HG03439 (cell line): ENCODE measurements around the gene COL27A1.

ENCODE experiments used
- ATAC-seq: cut with Tn5 transposase; IDR thresholded peaks from one replicate; pipeline ENCODE4 v1.9.1; 2021; ENCODE audit warnings: mild to moderate bottlenecking, moderate library complexity; ENCODE audit not compliant: unreplicated experiment

Gene COL27A1

DNA sequence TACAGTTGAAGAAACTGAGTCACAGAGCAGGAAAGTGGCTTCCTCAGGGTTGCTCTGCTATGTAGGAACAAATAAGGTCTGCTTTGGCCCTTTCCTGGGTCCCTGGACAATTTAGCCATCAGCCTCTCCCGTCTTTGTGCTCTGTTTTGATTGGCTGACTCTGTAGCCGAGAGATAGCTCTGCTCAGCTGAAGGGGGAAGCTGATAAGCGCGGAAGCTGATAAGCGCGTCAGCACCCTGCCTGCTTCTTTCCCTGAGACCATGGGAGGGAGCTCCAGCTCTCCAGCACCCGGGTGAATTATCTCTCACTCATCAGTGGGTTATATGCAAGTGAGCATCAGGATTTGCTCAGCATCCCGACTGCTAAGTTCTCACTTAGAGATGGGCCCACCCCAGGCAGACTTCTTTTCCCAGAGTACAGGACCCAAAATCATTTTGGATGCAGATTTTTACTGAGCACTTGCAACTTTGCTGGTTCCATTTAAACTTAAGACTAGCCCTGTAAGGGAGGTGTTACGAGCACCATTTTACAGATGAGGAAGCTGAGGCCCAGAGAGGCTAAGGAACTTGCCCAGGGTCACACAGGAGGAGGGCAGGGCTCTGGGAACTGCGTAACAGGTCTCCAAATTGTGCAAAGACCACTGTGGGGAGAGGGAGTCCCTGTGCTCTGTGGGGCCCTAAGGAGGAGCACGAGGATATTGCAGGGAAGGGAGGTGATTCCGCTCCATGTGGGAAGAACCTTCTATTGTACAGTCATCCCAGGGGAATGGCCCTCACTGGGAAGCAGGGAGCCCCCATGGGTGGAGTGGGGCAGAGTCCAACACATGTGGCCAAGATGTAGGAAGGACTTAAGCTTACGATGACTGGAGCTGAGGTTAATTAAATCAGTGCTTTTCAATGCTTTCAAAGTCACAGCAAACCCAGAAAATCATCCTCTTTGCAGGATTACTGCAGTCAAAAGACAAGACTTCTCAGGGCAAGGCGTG is 83.8 kb downstream of the COL27A1 start:
- no peak for ATAC-seq

- no peak for ATAC-seq
These were observed 84.9 kb downstream of the COL27A1 start for GRCh38 chr9:114240216-114240615.

GRCh38 chr9:114240647-114241558 is 85.6 kb downstream of the COL27A1 start:
- ATAC-seq = no peak

- no peak for ATAC-seq
These were observed 87.5 kb downstream of the COL27A1 start for GRCh38 chr9:114242837-114243236.

- no peak for ATAC-seq
These were observed 87.9 kb downstream of the COL27A1 start for GRCh38 chr9:114243240-114243639.

- no peak for ATAC-seq
These were observed 89.2 kb downstream of the COL27A1 start for GRCh38 chr9:114244570-114244969.

DNA sequence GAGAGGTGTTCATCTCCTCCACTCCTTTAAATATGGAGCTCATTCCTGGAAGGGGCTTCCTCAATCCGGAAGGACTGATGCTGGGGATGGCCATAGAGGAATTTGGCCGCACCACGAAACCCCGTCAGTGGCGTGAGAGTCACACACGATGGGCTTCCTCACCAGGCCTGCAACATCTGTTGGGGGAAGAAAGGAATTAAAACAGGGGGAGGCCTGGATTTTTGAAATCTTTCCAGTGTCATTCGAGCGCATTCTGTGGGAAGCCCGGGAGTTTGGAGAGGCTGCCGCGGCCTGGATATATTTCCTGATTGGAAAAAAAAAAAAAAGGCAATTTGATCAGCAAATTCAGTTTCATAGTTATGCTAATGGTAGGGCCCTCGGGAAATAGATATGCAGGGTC is 91.2 kb downstream of the COL27A1 start:
- ATAC-seq = no peak

- ATAC-seq = no peak
These were observed 91.7 kb downstream of the COL27A1 start for GRCh38 chr9:114247077-114247476.

DNA sequence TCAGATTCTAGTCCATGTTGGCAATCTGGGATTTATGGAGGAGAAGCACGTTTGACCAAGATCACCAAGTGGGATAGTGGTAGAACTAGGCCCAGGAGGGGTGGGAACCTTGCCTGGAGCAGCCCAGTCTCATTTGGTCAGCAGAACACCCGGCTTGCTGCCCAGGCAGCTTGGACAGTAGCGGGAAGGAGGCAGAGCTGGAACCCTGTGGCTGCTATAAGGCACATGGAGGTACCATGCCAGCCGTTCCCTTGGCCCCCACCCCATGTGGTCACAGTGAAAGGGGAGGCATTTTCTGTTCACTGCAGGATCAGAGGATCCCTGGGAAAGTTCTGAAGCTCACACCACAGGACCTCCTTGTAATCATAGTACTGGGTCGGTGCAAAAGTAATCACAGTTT is 92.2 kb downstream of the COL27A1 start:
- ATAC-seq = no peak

GRCh38 chr9:114248299-114248707 is 93.0 kb downstream of the COL27A1 start:
- no peak for ATAC-seq

DNA sequence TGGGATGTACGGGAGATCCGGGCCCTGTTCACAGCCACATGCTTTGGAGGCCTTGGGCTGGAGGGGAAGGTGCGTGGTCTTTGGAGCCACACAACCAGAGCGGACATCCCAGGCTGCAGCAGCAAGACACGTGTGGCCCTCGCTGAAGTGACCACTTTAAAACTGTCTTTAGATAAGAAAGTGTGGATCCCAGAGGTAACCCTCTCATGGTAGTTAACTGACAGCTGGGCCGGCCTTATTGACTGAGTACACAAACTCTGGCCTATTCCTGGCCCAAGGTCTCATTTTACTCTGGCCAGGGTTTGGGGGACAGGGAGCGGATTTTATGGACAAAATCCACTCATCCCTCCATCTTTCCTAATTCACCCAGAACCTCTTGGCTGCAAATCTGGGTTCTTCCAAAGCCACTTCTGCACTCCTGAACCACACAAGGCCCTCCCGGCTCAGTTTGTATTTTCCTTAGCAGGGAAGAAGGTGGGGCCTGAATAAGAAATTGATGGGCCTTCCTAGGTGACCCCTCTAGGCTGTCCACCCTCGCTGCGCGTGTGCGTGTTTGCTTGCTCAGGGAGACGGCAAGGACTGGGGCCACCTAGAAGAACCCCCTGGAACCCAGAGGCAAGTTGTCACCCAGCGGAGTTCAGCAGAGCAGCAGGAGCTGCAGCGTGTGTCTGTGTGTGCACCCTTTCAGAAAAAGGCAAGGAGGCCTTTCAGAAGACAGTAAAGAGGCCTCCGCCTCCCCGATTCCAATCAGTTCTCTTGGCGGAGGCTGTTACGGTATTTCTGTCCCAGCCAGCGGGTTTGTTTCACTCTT is 94.3 kb downstream of the COL27A1 start:
- no peak for ATAC-seq

GRCh38 chr9:114250235-114250568 is 94.9 kb downstream of the COL27A1 start:
- no peak for ATAC-seq

- no peak for ATAC-seq
These were observed 95.3 kb downstream of the COL27A1 start for GRCh38 chr9:114250648-114251047.

DNA sequence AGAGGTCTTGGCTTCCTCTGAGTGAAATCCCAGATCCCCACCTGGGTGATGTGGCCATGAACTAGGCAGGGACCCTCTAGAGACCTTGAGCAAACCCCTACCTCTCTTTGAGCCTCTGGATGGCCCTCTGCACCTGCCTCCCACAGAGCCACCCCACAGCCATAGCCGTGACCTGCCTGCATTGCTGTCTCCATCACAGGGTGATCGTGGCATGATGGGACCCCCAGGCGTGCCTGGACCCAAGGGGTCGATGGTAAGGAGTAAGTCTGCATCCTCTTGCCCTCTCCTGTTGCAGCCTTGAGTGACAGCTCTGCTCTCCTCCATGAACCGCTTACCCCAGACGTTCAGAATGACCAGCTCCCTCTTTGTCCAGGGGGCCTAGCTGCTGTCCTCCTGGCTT is 97.1 kb downstream of the COL27A1 start:
- ATAC-seq = no peak

DNA sequence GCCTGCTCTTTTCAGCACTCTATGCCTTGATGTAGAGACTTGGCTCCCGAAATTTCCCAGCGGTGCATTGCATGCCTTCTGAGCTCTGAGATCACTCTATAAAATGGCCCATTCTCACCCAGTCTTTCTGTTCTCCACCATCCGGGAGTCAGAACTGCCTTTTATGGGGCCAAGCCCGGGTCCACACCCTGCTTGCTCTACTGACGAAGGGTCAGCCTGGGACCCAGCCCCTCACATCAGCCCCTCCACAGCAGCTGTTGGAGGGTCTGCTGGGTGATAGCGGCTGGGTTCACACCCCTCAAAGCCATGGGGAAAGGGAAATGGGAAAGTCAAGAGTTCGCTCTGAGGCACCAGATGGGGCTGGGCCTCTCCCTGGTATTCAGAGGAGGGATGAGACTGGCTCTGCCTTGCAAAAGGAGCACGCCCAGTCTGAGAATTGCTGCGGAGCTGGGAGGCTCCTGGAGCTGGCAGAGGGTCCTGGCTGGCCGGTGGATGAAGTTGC is 101.5 kb downstream of the COL27A1 start:
- ATAC-seq = no peak

DNA sequence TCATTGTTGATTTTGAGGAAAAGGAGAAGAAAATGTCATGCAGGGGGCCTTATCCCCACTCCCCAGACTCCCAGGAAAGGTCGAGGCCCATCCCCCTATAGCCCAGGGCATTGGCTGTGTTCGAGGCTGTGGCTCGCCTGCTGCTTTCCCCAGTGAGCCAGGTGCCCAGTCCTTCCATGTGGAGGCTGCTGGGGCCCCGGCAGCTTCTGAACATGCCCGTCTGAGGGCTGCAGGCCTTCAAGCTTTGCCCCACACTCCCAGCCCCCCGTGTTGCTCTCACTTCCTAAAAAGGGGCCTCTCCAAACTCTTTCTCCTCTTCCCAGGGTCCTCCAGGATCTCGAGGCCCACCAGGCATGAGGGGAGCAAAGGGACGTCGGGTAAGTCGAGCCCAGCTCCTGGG is 102.9 kb downstream of the COL27A1 start:
- ATAC-seq = no peak

GRCh38 chr9:114258866-114259797 is 103.8 kb downstream of the COL27A1 start:
- ATAC-seq = no peak

GRCh38 chr9:114259798-114260523 is 104.6 kb downstream of the COL27A1 start:
- ATAC-seq = no peak

DNA sequence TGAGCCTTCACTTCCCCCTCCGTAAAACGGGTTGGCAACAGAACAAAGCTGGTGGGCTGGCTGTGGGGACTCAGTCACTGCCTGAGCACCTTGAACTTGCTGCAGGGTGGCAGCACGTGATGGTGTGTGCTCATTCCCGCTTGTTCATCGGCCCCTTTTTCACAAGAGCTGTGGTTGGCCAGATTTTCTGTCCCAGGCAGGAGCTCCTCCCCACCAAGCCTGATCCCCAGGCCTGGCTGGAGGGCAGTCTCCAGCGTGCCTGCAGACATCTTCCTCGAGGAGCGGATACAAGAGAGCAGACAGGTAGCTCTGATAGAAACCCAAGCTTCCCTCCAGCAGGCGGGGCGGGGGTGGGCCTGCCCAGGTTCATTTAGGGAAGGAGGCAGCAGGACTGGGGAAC is 105.7 kb downstream of the COL27A1 start:
- no peak for ATAC-seq
